Epithelial cell of esophagus (primary cell): Measurements from ENCODE around the gene MNDA.

Source experiments
- DNase-seq: peaks from one replicate; pipeline ENCODE4 v3.0.0; 2010; ENCODE audit warnings: low read depth
- H3K4me3 ChIP-seq: 2 replicates; pipeline ENCODE4 v1.5.1; 2011; ENCODE audit warnings: mild to moderate bottlenecking, low read length, control low read depth
- TF ChIP-seq, protein P1 (sequence below): IDR thresholded peaks from 2 replicates; pipeline ENCODE4 v1.5.1; 2011; ENCODE audit warnings: low read depth, mild to moderate bottlenecking, low read length, control low read depth, inconsistent platforms; ENCODE audit not compliant: insufficient read depth; ENCODE audit errors: missing control alignments

The MNDA gene

GRCh38 chr1:158893654-158894053, 62.5 kb downstream of the MNDA start:
- DNase-seq: no peak
- TF ChIP-seq, protein P1, sequence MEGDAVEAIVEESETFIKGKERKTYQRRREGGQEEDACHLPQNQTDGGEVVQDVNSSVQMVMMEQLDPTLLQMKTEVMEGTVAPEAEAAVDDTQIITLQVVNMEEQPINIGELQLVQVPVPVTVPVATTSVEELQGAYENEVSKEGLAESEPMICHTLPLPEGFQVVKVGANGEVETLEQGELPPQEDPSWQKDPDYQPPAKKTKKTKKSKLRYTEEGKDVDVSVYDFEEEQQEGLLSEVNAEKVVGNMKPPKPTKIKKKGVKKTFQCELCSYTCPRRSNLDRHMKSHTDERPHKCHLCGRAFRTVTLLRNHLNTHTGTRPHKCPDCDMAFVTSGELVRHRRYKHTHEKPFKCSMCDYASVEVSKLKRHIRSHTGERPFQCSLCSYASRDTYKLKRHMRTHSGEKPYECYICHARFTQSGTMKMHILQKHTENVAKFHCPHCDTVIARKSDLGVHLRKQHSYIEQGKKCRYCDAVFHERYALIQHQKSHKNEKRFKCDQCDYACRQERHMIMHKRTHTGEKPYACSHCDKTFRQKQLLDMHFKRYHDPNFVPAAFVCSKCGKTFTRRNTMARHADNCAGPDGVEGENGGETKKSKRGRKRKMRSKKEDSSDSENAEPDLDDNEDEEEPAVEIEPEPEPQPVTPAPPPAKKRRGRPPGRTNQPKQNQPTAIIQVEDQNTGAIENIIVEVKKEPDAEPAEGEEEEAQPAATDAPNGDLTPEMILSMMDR: no peak
- no peak overlapping the region for H3K4me3 ChIP-seq

GRCh38 chr1:158898722-158899121, 67.6 kb downstream of the MNDA start:
- TF ChIP-seq, protein P1: no peak
- DNase-seq: peak; percentile 82
- no peak overlapping the region for H3K4me3 ChIP-seq
